ENCODE results near the gene SECISBP2. TPM values are rescaled to one million over a fixed set of nuclear protein-coding genes. Genes with fewer than 3 reads are reported as not detected.
A peak's percentile ranks its signal among the peaks of the same experiment; 100 is the strongest.

SECISBP2 gene
- total RNA-seq, 1 experiment from 2014 or later, result 41.4 TPM

- Histone ChIP-seq H4K20me1 (ENCODE audit: insufficient read depth) (peaks cover 18% of the 10 kb centered on the region; the same call in 1 of the 2 replicates), H3K9me2 (ENCODE audit: insufficient read depth) (no peaks in the 10 kb centered on the region), H3K4me3 (peak overlapping the region; percentile 91), H3K4me1 (replicated peaks; ENCODE audit: insufficient read depth) (peaks cover 42% of the 10 kb centered on the region), H3K79me2 (ENCODE audit: low read depth) (peaks cover 72% of the 10 kb centered on the region), H3K36me3 (ENCODE audit: low read depth) (peaks cover 27% of the 10 kb centered on the region), H3K4me2 (peak overlapping the region; percentile 90), H3K27ac (peak overlapping the region; percentile 93), H3K9me3 (ENCODE audit: insufficient read depth, low read depth) (no peaks in the 10 kb centered on the region), H3K27me3 (ENCODE audit: insufficient read depth, low read depth) (no peaks in the 10 kb centered on the region), H2AFZ (peak overlapping the region; percentile 61; the same call in 1 of the 2 replicates), H3F3A (ENCODE audit: insufficient read depth, low read depth) (peaks cover 33% of the 10 kb centered on the region)
- ChIA-PET CTCF (interaction anchor here (0.6 kb wide), 1 partner anchor 32 kb away, joined by 5 read pairs; no protein-coding TSS in a partner anchor), POLR2A (ENCODE audit: unreplicated experiment) (no interaction called here)
- TSS peak; percentile 51 for BruUV-seq (replicated peaks)
- intact Hi-C loops (cut with micrococcal nuclease; ENCODE audit: unreplicated experiment), result loop anchor here (1.0 to 10.0 kb wide), 4 partner anchors 131 to 717 kb away; no protein-coding TSS in a partner anchor
- DNase-seq, result no peak
- TF ChIP-seq EZH2 (IDR thresholded peaks at IDR 0.05; ENCODE audit: low read depth) (no peak), CTCF (conservative IDR thresholded peaks at IDR 0.05) (no peak)
Observed at GRCh38 chr9:89311346-89312221, 6.7 kb upstream of the SECISBP2 start.

- Histone ChIP-seq H3K36me3 (ENCODE audit: low read depth) (peaks cover 32% of the 10 kb centered on the region), H3K9me2 (ENCODE audit: insufficient read depth) (no peaks in the 10 kb centered on the region), H3K79me2 (ENCODE audit: low read depth) (peaks cover 78% of the 10 kb centered on the region), H3K27ac (peak overlapping the region; percentile 93), H3K4me3 (peak overlapping the region; percentile 91), H3K4me1 (replicated peaks; ENCODE audit: insufficient read depth) (peaks cover 48% of the 10 kb centered on the region), H4K20me1 (ENCODE audit: insufficient read depth) (peaks cover 18% of the 10 kb centered on the region; the same call in 1 of the 2 replicates), H3K4me2 (peak overlapping the region; percentile 90), H3F3A (ENCODE audit: insufficient read depth, low read depth) (peaks cover 40% of the 10 kb centered on the region), H2AFZ (peak overlapping the region; percentile 61; the same call in 1 of the 2 replicates), H3K9me3 (ENCODE audit: insufficient read depth, low read depth) (no peaks in the 10 kb centered on the region), H3K27me3 (ENCODE audit: insufficient read depth, low read depth) (no peaks in the 10 kb centered on the region)
- no TSS peak for BruUV-seq (replicated peaks)
- intact Hi-C loops (cut with micrococcal nuclease; ENCODE audit: unreplicated experiment), result loop anchor here (1.0 to 10.0 kb wide), 3 partner anchors 132 to 717 kb away; no protein-coding TSS in a partner anchor
- DNase-seq, result peak in 1 of 2 experiments; percentile 7
- no peak for TF ChIP-seq EZH2 (IDR thresholded peaks at IDR 0.05; ENCODE audit: low read depth)
- no peak for TF ChIP-seq CTCF (conservative IDR thresholded peaks at IDR 0.05)
- ChIA-PET POLR2A (ENCODE audit: unreplicated experiment) (no interaction called here), CTCF (no interaction called here)
Observed at GRCh38 chr9:89312222-89312571, 6.1 kb upstream of the SECISBP2 start.

GRCh38 chr9:89313842-89314241, 4.5 kb upstream of the SECISBP2 start:
- POLR2A ChIA-PET (ENCODE audit: unreplicated experiment), result no interaction called here
- TF ChIP-seq EZH2 (IDR thresholded peaks at IDR 0.05; ENCODE audit: low read depth) (no peak), CTCF (conservative IDR thresholded peaks at IDR 0.05) (no peak)
- DNase-seq, result no peak
- intact Hi-C loops (cut with micrococcal nuclease; ENCODE audit: unreplicated experiment), result loop anchor here (5.0 to 10.0 kb wide), 2 partner anchors 177 to 719 kb away; no protein-coding TSS in a partner anchor
- BruUV-seq (replicated peaks), result no TSS peak
- Histone ChIP-seq H3K79me2 (ENCODE audit: low read depth) (peaks cover 86% of the 10 kb centered on the region), H3K4me2 (peak overlapping the region; percentile 90), H3K9me2 (ENCODE audit: insufficient read depth) (no peaks in the 10 kb centered on the region), H3K4me3 (peak overlapping the region; percentile 91), H3K27ac (peak overlapping the region; percentile 93), H3K4me1 (replicated peaks; ENCODE audit: insufficient read depth) (peaks cover 55% of the 10 kb centered on the region), H3K9me3 (ENCODE audit: insufficient read depth, low read depth) (no peaks in the 10 kb centered on the region), H3K36me3 (ENCODE audit: low read depth) (peaks cover 28% of the 10 kb centered on the region), H3F3A (ENCODE audit: insufficient read depth, low read depth) (peaks cover 49% of the 10 kb centered on the region), H3K27me3 (ENCODE audit: insufficient read depth, low read depth) (no peaks in the 10 kb centered on the region), H4K20me1 (ENCODE audit: insufficient read depth) (peaks cover 18% of the 10 kb centered on the region; the same call in 1 of the 2 replicates), H2AFZ (no peak overlapping the region)
- CTCF ChIA-PET, result no interaction called here
